Measurements from ENCODE around the gene KHDC1L.

The KHDC1L gene

GRCh38 chr6:73180763-73181619, 44.3 kb downstream of the KHDC1L start:
- DNase-seq (ENCODE audit: low read depth in 1 of 2, low spot score in 1 of 2), result peak; percentile 13 to 29
- no peak overlapping the region for H3K27ac ChIP-seq (replicated peaks)
- TF ChIP-seq CTCF (IDR thresholded peaks at IDR 0.05; ENCODE audit: insufficient read depth, low read length), result peak; percentile 83
- no peak for TF ChIP-seq POLR2AphosphoS5 (IDR thresholded peaks at IDR 0.05; ENCODE audit: low read depth)
- TF ChIP-seq SPI1 (IDR thresholded peaks at IDR 0.05; ENCODE audit: borderline replicate concordance, low read depth), result no peak
- TF ChIP-seq GABPA (IDR thresholded peaks at IDR 0.05; ENCODE audit: low read depth), result no peak
- no peak for TF ChIP-seq REST (IDR thresholded peaks at IDR 0.05; ENCODE audit: insufficient replicate concordance, low read depth)
- H3K4me3 ChIP-seq (replicated peaks; ENCODE audit: insufficient read depth, low read length), result no peak overlapping the region
- H3K27me3 ChIP-seq (ENCODE audit: insufficient read depth, poor library complexity, severe bottlenecking), result no peaks in the 10 kb centered on the region

DNA sequence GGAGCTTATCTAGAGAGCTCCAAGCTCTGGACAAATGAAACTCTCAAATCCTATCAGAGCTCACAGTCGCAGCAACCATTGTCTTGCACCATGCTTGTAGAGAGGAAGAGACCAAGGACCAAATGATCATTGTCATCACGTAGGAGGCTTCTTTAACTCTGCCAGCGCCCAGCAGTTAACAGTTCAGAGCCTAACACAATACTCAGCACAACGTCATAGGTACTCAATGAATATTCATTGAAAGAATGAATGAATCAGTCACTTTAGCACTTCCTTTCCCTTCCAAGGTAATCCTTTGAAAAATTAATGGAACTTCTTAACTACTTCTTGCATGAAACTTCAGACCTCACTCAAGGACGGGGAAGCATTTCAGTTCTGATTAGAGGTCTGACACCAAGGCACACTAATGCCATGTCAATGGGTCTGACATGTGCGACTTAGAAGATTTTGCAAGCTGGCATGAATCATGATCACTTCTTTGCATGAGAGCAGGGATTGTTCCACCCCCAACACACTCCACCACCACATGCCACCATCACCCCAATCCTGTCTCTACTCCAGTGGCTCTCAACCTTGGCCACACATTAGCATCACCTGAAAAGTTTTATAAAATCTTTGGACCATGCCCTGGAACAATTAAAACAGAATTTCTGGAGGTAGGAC, 45.1 kb downstream of the KHDC1L start:
- TF ChIP-seq REST (IDR thresholded peaks at IDR 0.05; ENCODE audit: insufficient replicate concordance, low read depth), result no peak
- H3K4me3 ChIP-seq (replicated peaks; ENCODE audit: insufficient read depth, low read length), result no peak overlapping the region
- H3K27me3 ChIP-seq (ENCODE audit: insufficient read depth, poor library complexity, severe bottlenecking), result no peaks in the 10 kb centered on the region
- H3K27ac ChIP-seq (replicated peaks), result no peak overlapping the region
- DNase-seq (ENCODE audit: low read depth in 1 of 2, low spot score in 1 of 2), result no peak

DNA sequence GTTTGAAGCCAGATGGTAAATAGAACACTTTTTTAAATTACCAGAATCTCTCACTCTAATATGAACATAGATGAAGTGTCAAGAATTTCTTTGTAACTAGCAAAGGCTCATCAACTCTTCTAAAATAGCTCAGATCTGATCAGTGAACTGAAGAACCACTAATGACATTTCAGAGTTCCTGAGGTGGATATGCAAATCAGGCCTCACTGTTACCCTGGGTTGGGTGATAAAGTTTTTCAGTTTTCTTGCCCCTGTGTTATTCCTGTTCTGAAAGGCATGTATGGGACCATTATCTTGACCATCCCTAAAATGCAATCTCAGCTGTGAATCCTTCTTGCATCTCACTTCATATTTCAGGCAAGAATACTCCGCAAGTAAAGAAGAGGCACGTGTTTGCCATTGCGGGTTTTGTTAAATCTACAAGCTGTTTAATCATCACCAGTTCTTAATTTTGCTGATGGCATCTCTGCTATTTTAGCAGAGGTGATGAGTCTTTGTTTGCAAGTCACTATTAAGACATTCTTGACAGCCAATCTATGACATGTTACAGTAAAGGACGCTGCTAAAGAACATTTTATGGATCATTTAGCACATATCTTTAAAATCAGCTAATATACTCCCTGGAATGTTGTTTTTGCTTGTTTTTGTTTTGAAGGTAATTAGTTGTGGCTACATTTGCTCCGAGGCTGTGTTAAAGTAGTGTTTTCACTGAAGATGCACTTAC, 47.9 kb downstream of the KHDC1L start:
- H3K27ac ChIP-seq (replicated peaks), result no peak overlapping the region
- TF ChIP-seq CTCF (IDR thresholded peaks at IDR 0.05; ENCODE audit: insufficient read depth, low read length) (no peak), REST (IDR thresholded peaks at IDR 0.05; ENCODE audit: insufficient replicate concordance, low read depth) (no peak), SPI1 (IDR thresholded peaks at IDR 0.05; ENCODE audit: borderline replicate concordance, low read depth) (no peak), POLR2AphosphoS5 (IDR thresholded peaks at IDR 0.05; ENCODE audit: low read depth) (no peak)
- H3K4me3 ChIP-seq (replicated peaks; ENCODE audit: insufficient read depth, low read length), result no peak overlapping the region
- H3K27me3 ChIP-seq (ENCODE audit: insufficient read depth, poor library complexity, severe bottlenecking), result no peaks in the 10 kb centered on the region
- no peak for DNase-seq (ENCODE audit: low read depth in 1 of 2, low spot score in 1 of 2)
